ENCODE data around the gene CD74.

Gene CD74

GRCh38 chr5:150368526-150368925 lies 44.2 kb downstream of the CD74 start:
- Histone ChIP-seq H3K27me3 (replicated peaks; ENCODE audit: control insufficient read depth, insufficient read depth, low read length) (no peaks in the 10 kb centered on the region), H3K4me3 (replicated peaks; ENCODE audit: low read depth, low read length) (no peak overlapping the region), H3K36me3 (ENCODE audit: control insufficient read depth, insufficient read depth, low read length) (peaks cover 48% of the 10 kb centered on the region)
- no peak for DNase-seq (ENCODE audit: extremely low read depth, insufficient read length)
- TF ChIP-seq CTCF (IDR thresholded peaks at IDR 0.05; ENCODE audit: insufficient read depth, low read length, poor library complexity, severe bottlenecking) = no peak

DNA sequence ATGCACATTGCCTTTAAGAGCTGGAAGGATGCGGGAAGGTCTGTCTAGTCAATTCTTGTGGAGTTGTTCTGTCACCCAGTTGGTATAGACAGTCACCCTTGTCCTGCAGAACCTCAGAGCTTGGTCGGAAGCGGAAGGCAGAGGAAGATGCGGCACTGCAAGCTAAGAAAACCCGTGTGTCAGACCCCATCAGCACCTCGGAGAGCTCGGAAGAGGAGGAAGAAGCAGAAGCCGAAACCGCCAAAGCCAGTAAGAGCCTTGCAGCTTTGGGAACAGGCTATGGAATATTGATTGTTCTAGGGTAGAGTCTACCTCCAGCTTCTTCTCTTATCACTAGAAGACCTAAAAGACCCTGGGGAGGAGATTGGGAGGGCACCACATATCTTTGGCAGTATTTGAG lies 48.7 kb downstream of the CD74 start:
- no peak for DNase-seq (ENCODE audit: extremely low read depth, insufficient read length)
- Histone ChIP-seq H3K4me3 (replicated peaks; ENCODE audit: low read depth, low read length) (no peak overlapping the region), H3K27me3 (replicated peaks; ENCODE audit: control insufficient read depth, insufficient read depth, low read length) (no peaks in the 10 kb centered on the region), H3K36me3 (ENCODE audit: control insufficient read depth, insufficient read depth, low read length) (peaks cover 31% of the 10 kb centered on the region)
- no peak for TF ChIP-seq CTCF (IDR thresholded peaks at IDR 0.05; ENCODE audit: insufficient read depth, low read length, poor library complexity, severe bottlenecking)

- TF ChIP-seq CTCF (IDR thresholded peaks at IDR 0.05; ENCODE audit: insufficient read depth, low read length, poor library complexity, severe bottlenecking) = no peak
- no peak for DNase-seq (ENCODE audit: extremely low read depth, insufficient read length)
- Histone ChIP-seq H3K4me3 (replicated peaks; ENCODE audit: low read depth, low read length) (no peak overlapping the region), H3K36me3 (ENCODE audit: control insufficient read depth, insufficient read depth, low read length) (peaks cover 23% of the 10 kb centered on the region), H3K27me3 (replicated peaks; ENCODE audit: control insufficient read depth, insufficient read depth, low read length) (no peaks in the 10 kb centered on the region)
Observed at GRCh38 chr5:150363185-150363584, 49.5 kb downstream of the CD74 start.

DNA sequence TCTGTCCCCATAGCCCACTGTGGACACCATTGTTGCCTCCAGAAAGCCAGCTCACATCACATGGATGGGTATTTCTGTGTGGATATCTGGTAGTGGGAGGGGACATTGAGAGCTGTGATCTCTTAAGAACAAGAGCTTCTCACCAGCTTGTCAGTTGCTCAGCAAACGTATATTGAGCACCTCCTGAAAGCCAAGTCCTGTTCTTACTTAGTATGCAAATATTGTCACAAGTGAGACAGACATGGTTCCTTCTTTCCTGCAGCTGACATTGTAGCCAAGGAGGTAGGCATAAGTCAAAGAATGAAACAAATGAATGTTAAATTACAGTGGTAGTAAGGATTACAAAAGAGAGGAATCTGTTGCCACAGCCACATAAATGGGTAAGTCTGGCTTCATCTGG lies 51.4 kb downstream of the CD74 start:
- no peak for TF ChIP-seq CTCF (IDR thresholded peaks at IDR 0.05; ENCODE audit: insufficient read depth, low read length, poor library complexity, severe bottlenecking)
- H3K36me3 ChIP-seq (ENCODE audit: control insufficient read depth, insufficient read depth, low read length) = peaks cover 17% of the 10 kb centered on the region
- H3K4me3 ChIP-seq (replicated peaks; ENCODE audit: low read depth, low read length) = no peak overlapping the region
- peak; percentile 37 for DNase-seq (ENCODE audit: extremely low read depth, insufficient read length)
- H3K27me3 ChIP-seq (replicated peaks; ENCODE audit: control insufficient read depth, insufficient read depth, low read length) = no peaks in the 10 kb centered on the region

DNA sequence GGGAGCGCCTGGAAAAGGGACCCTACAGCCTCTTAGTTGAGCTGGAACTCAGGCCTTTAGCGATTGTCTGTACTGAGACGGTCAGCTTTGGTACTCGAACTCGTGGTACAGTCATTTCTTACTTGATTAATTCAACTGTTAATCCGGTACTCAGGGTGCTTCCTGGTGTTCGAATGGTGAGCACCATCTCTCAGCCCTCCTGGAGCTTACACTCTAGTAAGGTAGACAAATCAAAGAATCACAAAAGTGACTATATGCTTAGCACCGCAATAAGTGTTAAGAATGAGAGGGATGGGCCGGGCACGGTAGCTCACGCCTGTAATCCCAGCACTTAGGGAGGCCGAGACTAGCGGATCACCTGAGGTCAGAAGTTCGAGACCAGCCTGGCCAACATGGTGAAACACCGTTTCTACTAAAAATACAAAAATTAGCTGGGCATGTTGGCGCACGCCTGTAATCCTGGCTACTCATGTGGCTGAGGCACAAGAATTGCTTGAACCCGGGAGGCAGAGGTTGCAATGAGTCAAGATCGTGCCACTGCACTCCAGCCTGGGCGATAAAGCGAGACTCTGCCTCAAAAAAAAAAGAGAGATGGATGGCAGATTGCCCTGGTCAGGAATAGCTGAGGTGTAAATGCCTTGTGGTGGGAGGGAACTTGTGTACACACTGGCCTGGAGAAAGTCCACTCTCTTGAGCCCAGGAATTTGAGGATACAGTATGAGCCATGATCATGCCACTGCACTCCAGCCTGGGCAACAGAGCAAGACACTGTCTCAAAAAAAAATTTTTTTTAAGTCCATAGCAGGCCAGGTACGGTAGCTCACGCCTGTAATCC lies 54.2 kb downstream of the CD74 start:
- TF ChIP-seq CTCF (IDR thresholded peaks at IDR 0.05; ENCODE audit: insufficient read depth, low read length, poor library complexity, severe bottlenecking) = no peak
- DNase-seq (ENCODE audit: extremely low read depth, insufficient read length) = no peak
- peaks cover 11% of the 10 kb centered on the region for H3K36me3 ChIP-seq (ENCODE audit: control insufficient read depth, insufficient read depth, low read length)

More for the DNA sequence above, 54.2 kb downstream of the CD74 start:
- no peaks in the 10 kb centered on the region for H3K27me3 ChIP-seq (replicated peaks; ENCODE audit: control insufficient read depth, insufficient read depth, low read length)
- H3K4me3 ChIP-seq (replicated peaks; ENCODE audit: low read depth, low read length) = peak overlapping the region; percentile 86
